Lung (tissue), 12 donors: Measurements from ENCODE around the gene DHX8. TPM values are rescaled to one million over a fixed set of nuclear protein-coding genes. Genes with fewer than 3 reads are reported as not detected.

Source experiments
- ATAC-seq: fragments of 200-7000 bp; cut with Tn5 transposase; one replicate; pipeline ENCODE4 v1.9.1; 2020; ENCODE audit warnings: moderate number of reproducible peaks; ENCODE audit not compliant: insufficient read depth, low FRiP score
- DNase-seq, 3 donors: peaks; one replicate each; pipeline ENCODE4 v3.0.0-alpha.2; 2013 to 2017
- H3K27ac ChIP-seq, 2 donors: one replicate each; pipeline ENCODE4 v1.5.1; 2013; ENCODE audit warnings: mild to moderate bottlenecking in 2 of 2, moderate library complexity in 2 of 2, control low read depth in 1 of 2, inconsistent platforms in 1 of 2, low read depth in 1 of 2, low read length in 1 of 2
- H3K27me3 ChIP-seq, 3 donors: one replicate each; pipeline ENCODE4 v1.5.1; 2013; ENCODE audit warnings: low read length in 2 of 3; ENCODE audit not compliant: control insufficient read depth in 3 of 3, insufficient read depth in 3 of 3
- H3K36me3 ChIP-seq, 4 donors: one replicate each; pipeline ENCODE4 v1.5.1; 2013; ENCODE audit warnings: low read length in 4 of 4, mild to moderate bottlenecking in 1 of 4, moderate library complexity in 1 of 4; ENCODE audit not compliant: control insufficient read depth in 4 of 4, insufficient read depth in 4 of 4
- H3K4me1 ChIP-seq, 5 donors: one replicate each; pipeline ENCODE4 v1.5.1; 2013; ENCODE audit warnings: low read length in 5 of 5, mild to moderate bottlenecking in 2 of 5, moderate library complexity in 1 of 5; ENCODE audit not compliant: control insufficient read depth in 5 of 5, insufficient read depth in 5 of 5
- H3K4me3 ChIP-seq: one replicate; pipeline ENCODE4 v1.5.1; 2013; ENCODE audit warnings: mild to moderate bottlenecking, control low read depth, moderate library complexity
- H3K9ac ChIP-seq, 2 donors: one replicate each; pipeline ENCODE4 v1.5.1; 2013; ENCODE audit warnings: low read length in 2 of 2, control low read depth in 1 of 2; ENCODE audit not compliant: insufficient read depth in 1 of 2
- H3K9me3 ChIP-seq, 4 donors: one replicate each; pipeline ENCODE4 v1.5.1; 2013; ENCODE audit warnings: low read length in 3 of 4, mild to moderate bottlenecking in 1 of 4, moderate library complexity in 1 of 4; ENCODE audit not compliant: control insufficient read depth in 4 of 4, insufficient read depth in 3 of 4
- WGBS, 2 donors: extraction: QIAGEN DNeasy Blood & Tissue Kit; methylation state at CpG; one replicate each; pipeline ENCODE4 v1.1.7; 2013; 5-methylcytosine and 5-hydroxymethylcytosine counted together
- polyA plus RNA-seq, 2 donors: library from polyadenylated mRNA; stranded (reverse); fragments of 200-250 nt; gene quantifications; one replicate each; pipeline ENCODE4 v1.2.1, GENCODE V29; 2013
- total RNA-seq, 2 donors: library from RNA; depleted of rRNA in 1 of 2; stranded (reverse); fragments of >200 nt in 1 of 2; gene quantifications; one replicate each; pipeline ENCODE4 v1.2.1, GENCODE V29; 2014 to 2021
- TF ChIP-seq, protein P1 (sequence below): IDR thresholded peaks from 2 replicates; pipeline ENCODE4 v1.5.1; 2012; ENCODE audit warnings: mild to moderate bottlenecking; ENCODE audit errors: control extremely low read depth, extremely low read depth
- donor health status: control.
- donor health status: control.
- donor health status: Bipolar disorder and iron deficiency.
- donor health status: healthy.
- donor health status: DM: yes; HTN: yes; CAD: no.

DHX8 gene
- total and polyA plus RNA-seq, 4 donors, result 24.7 to 45.1 (median 38.2) TPM

DNA sequence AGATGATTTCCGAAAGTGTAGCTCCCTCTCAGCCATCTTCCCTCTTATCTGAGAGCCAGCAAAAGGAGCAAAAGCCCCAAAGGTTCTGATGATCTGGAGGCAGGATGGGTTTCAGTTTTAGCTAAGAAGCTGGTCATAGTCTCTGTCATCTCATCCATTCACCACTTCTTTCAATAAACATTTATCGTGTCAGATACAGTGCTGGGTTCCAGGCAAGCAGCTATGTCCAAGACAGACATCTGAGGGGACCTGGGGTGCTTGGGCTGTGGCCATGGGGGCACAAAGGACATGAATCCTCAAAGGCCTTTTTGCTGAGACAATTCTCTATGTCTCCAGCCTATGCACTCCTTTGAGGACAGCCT is 63.4 kb downstream of the DHX8 start:
- DNase-seq (no peak), ATAC-seq (no peak)
- no peaks in the 10 kb centered on the region for H3K9me3 ChIP-seq
- TF ChIP-seq, protein P1, sequence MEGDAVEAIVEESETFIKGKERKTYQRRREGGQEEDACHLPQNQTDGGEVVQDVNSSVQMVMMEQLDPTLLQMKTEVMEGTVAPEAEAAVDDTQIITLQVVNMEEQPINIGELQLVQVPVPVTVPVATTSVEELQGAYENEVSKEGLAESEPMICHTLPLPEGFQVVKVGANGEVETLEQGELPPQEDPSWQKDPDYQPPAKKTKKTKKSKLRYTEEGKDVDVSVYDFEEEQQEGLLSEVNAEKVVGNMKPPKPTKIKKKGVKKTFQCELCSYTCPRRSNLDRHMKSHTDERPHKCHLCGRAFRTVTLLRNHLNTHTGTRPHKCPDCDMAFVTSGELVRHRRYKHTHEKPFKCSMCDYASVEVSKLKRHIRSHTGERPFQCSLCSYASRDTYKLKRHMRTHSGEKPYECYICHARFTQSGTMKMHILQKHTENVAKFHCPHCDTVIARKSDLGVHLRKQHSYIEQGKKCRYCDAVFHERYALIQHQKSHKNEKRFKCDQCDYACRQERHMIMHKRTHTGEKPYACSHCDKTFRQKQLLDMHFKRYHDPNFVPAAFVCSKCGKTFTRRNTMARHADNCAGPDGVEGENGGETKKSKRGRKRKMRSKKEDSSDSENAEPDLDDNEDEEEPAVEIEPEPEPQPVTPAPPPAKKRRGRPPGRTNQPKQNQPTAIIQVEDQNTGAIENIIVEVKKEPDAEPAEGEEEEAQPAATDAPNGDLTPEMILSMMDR, result no peak
- H3K4me1 ChIP-seq, result peaks cover 0 to 22% (median 5%) of the 10 kb centered on the region in 5 donors
- no peak overlapping the region for H3K9ac ChIP-seq
- H3K27ac ChIP-seq, result no peak overlapping the region
- no peak overlapping the region for H3K4me3 ChIP-seq
- WGBS, 2 donors, result 64 to 72% methylated on average over 2 of the region's 2 CpGs
- H3K27me3 ChIP-seq, result peaks cover 0 to 15% (median 12%) of the 10 kb centered on the region in 3 donors
- H3K36me3 ChIP-seq, result no peaks in the 10 kb centered on the region

DNA sequence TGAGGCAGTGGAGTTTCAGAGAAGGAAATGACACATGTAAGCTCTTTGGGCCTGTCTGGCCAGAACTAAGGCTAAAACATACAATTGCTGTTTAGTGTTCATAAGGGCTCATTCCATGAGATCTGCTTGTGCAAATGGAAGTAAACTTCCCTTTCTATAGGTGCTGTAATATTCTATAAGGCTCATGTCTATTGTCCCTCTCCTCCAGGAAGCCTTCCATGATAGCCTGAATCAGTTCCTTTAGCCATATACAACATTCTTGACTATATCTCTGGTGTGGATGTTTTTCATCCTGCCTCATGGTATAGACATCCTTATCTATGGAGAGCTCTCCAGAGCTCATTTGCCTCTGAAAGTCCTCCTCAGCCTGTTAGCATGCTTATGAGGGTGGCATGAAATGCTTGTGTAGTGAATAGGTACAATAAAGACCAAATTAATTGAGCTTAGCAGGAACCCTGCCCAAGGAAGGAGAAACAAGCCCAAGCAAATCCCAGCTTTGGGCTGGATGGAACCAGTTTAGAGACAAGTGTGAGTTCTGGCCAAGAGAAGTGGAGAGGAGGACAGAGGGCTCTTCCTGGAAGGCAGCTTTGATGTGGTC is 64.0 kb downstream of the DHX8 start:
- Histone ChIP-seq H3K9me3 (no peaks in the 10 kb centered on the region), H3K27ac (no peak overlapping the region), H3K9ac (no peak overlapping the region), H3K4me3 (no peak overlapping the region), H3K27me3 (peaks cover 0 to 15% (median 12%) of the 10 kb centered on the region in 3 donors), H3K4me1 (peaks cover 0 to 25% (median 5%) of the 10 kb centered on the region in 5 donors), H3K36me3 (no peaks in the 10 kb centered on the region)
- TF ChIP-seq, protein P1, result no peak
- DNase-seq (no peak), ATAC-seq (no peak)

DNA sequence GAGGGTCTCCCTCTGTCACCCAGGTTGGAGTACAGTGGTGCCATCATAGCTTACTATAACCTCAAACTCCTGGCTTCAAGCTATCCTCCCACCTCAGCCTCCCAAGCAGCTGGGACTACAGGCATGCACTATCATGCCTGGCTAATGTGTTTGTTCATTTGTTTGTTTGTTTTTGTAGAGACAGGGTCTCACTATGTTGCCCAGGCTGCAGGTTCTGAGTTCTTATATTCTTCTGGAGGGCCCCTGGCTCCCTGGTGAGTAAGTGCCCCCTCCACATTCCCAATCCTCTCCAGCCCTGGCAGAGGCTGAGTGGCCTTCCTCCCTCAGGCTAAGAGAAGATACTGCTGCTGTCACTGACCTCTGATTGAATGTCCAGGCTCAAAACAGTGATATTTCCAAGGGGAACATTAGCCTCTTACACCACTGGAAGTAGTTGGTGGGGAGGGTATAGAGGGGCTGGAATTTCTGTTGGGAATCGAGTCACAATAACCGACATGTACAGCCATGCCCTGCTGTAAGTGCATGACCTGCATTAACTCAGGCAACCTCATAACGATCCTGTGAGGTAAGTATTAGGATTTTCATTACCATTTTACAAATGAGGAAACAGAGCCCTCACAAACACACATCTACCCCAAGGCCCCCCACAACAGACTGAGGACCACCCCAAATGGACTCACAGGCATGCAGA is 65.1 kb downstream of the DHX8 start:
- Histone ChIP-seq H3K4me3 (no peak overlapping the region), H3K9ac (no peak overlapping the region), H3K27me3 (peaks cover 0 to 13% (median 12%) of the 10 kb centered on the region in 3 donors), H3K4me1 (peaks cover 0 to 22% (median 5%) of the 10 kb centered on the region in 5 donors), H3K27ac (no peak overlapping the region), H3K36me3 (no peaks in the 10 kb centered on the region), H3K9me3 (no peaks in the 10 kb centered on the region)
- DNase-seq (no peak), ATAC-seq (no peak)
- 83 to 85% methylated on average over 3 of the region's 3 CpGs for WGBS, 2 donors
- TF ChIP-seq, protein P1, result no peak
